Measurements from ENCODE around the gene FOSB. TPM values are rescaled to one million over a fixed set of nuclear protein-coding genes. Genes with fewer than 3 reads are reported as not detected.

The FOSB gene
- total RNA-seq, 1 experiment from 2014 or later = 2.3 TPM

GRCh38 chr19:45506246-45506988 lies 38.6 kb downstream of the FOSB start (continued):
- TF ChIP-seq E2F4 (CRISPR knock-in tag; IDR thresholded peaks at IDR 0.05; ENCODE audit: borderline replicate concordance, low read depth) (no peak), RORB (CRISPR knock-in tag; IDR thresholded peaks at IDR 0.05) (no peak), ZSCAN18 (CRISPR knock-in tag; IDR thresholded peaks at IDR 0.05) (no peak), ZNF219 (CRISPR knock-in tag; IDR thresholded peaks at IDR 0.05; ENCODE audit: borderline replicate concordance) (no peak), OVOL2 (CRISPR knock-in tag; IDR thresholded peaks at IDR 0.05; ENCODE audit: borderline replicate concordance) (no peak), FOXP1 (CRISPR knock-in tag; IDR thresholded peaks at IDR 0.05; ENCODE audit: borderline replicate concordance) (no peak), CREB1 (CRISPR knock-in tag; IDR thresholded peaks at IDR 0.05) (no peak), STAT6 (CRISPR knock-in tag; conservative IDR thresholded peaks at IDR 0.05; ENCODE audit: low read depth) (no peak), CREM (CRISPR knock-in tag; IDR thresholded peaks at IDR 0.05) (peak; percentile 83; the same call in 1 of the 2 replicates), MYBL2 (CRISPR knock-in tag; IDR thresholded peaks at IDR 0.05) (no peak), ZNF671 (CRISPR knock-in tag; IDR thresholded peaks at IDR 0.05) (no peak), ZNF121 (CRISPR knock-in tag; IDR thresholded peaks at IDR 0.05) (no peak), TP53 (CRISPR knock-in tag; IDR thresholded peaks at IDR 0.05) (no peak), GABPB1 (CRISPR knock-in tag; IDR thresholded peaks at IDR 0.05) (no peak), FOXK1 (CRISPR knock-in tag; IDR thresholded peaks at IDR 0.05) (peak; percentile 74; the same call in 1 of the 2 replicates), ATF1 (CRISPR knock-in tag; IDR thresholded peaks at IDR 0.05) (no peak), HMGA2 (CRISPR knock-in tag; IDR thresholded peaks at IDR 0.05) (no peak), NFYB (CRISPR knock-in tag; conservative IDR thresholded peaks at IDR 0.05; ENCODE audit: low read depth) (no peak), CTCF (IDR thresholded peaks at IDR 0.05) (no peak), SOX15 (CRISPR knock-in tag; IDR thresholded peaks at IDR 0.05) (no peak), GTF2I (CRISPR knock-in tag; conservative IDR thresholded peaks at IDR 0.05) (0 out of 2 replicates have a peak, but pooled peaks have one; percentile 22)
- TF ChIP-seq, protein P1, sequence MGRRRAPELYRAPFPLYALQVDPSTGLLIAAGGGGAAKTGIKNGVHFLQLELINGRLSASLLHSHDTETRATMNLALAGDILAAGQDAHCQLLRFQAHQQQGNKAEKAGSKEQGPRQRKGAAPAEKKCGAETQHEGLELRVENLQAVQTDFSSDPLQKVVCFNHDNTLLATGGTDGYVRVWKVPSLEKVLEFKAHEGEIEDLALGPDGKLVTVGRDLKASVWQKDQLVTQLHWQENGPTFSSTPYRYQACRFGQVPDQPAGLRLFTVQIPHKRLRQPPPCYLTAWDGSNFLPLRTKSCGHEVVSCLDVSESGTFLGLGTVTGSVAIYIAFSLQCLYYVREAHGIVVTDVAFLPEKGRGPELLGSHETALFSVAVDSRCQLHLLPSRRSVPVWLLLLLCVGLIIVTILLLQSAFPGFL (CRISPR knock-in tag; IDR thresholded peaks at IDR 0.05; ENCODE audit: borderline replicate concordance) = no peak
- TF ChIP-seq, protein P2, sequence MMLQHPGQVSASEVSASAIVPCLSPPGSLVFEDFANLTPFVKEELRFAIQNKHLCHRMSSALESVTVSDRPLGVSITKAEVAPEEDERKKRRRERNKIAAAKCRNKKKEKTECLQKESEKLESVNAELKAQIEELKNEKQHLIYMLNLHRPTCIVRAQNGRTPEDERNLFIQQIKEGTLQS (CRISPR knock-in tag; conservative IDR thresholded peaks at IDR 0.05) = no peak
- TF ChIP-seq, protein P3, sequence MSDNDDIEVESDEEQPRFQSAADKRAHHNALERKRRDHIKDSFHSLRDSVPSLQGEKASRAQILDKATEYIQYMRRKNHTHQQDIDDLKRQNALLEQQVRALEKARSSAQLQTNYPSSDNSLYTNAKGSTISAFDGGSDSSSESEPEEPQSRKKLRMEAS (CRISPR knock-in tag; IDR thresholded peaks at IDR 0.05) = peak; percentile 19; the same call in 1 of the 2 replicates
- TF ChIP-seq, protein P4, sequence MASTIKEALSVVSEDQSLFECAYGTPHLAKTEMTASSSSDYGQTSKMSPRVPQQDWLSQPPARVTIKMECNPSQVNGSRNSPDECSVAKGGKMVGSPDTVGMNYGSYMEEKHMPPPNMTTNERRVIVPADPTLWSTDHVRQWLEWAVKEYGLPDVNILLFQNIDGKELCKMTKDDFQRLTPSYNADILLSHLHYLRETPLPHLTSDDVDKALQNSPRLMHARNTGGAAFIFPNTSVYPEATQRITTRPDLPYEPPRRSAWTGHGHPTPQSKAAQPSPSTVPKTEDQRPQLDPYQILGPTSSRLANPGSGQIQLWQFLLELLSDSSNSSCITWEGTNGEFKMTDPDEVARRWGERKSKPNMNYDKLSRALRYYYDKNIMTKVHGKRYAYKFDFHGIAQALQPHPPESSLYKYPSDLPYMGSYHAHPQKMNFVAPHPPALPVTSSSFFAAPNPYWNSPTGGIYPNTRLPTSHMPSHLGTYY (CRISPR knock-in tag; IDR thresholded peaks at IDR 0.05) = no peak
